Measurements from ENCODE around the gene CRIP3. TPM values are rescaled to one million over a fixed set of nuclear protein-coding genes. Genes with fewer than 3 reads are reported as not detected.

The CRIP3 gene
- total RNA-seq, 1 experiment from 2014 or later: not detected

GRCh38 chr6:43282060-43282459, 26.6 kb downstream of the CRIP3 start:
- H3K27me3 ChIP-seq (replicated peaks; ENCODE audit: control insufficient read depth, insufficient read depth, low read length): no peaks in the 10 kb centered on the region
- no peak overlapping the region for H3K4me3 Mint-ChIP-seq (ENCODE audit: unreplicated experiment)

GRCh38 chr6:43280234-43280633, 28.4 kb downstream of the CRIP3 start:
- Mint-ChIP-seq H3K36me3 (ENCODE audit: insufficient read depth, unreplicated experiment) (no peaks in the 10 kb centered on the region), H3K27me3 (ENCODE audit: insufficient read depth, unreplicated experiment) (no peaks in the 10 kb centered on the region), H3K27ac (ENCODE audit: unreplicated experiment) (peak overlapping the region; percentile 21), H3K4me3 (ENCODE audit: unreplicated experiment) (no peak overlapping the region), H3K4me1 (ENCODE audit: low read depth, unreplicated experiment) (peaks cover 25% of the 10 kb centered on the region), H3K9me3 (ENCODE audit: unreplicated experiment) (no peaks in the 10 kb centered on the region)
- no peak for DNase-seq
- TF ChIP-seq CTCF (IDR thresholded peaks at IDR 0.05; ENCODE audit: insufficient read depth in 1 of 2, low read depth in 1 of 2, low read length in 1 of 2, severe bottlenecking in 1 of 2, unreplicated experiment in 1 of 2): no peak
- H3K4me3 ChIP-seq (ENCODE audit: low read depth, low read length): no peak overlapping the region
- H3K27me3 ChIP-seq (replicated peaks; ENCODE audit: control insufficient read depth, insufficient read depth, low read length): no peaks in the 10 kb centered on the region
- intact Hi-C loops (cut with micrococcal nuclease; ENCODE audit: unreplicated experiment): loop anchor here (2.0 kb wide), 1 partner anchor 17 kb away; no protein-coding TSS in a partner anchor
- H3K9me3 ChIP-seq: no peaks in the 10 kb centered on the region
- CTCF ChIA-PET: interaction anchor here (0.8 to 1.9 kb wide), 4 partner anchors 12 to 51 kb away, joined by 3 to 9 read pairs (median 6); partner anchors contain the start of gene DNPH1
- peaks cover 42% of the 10 kb centered on the region for H3K4me1 ChIP-seq
- BruUV-seq (replicated peaks): no TSS peak
- H3K36me3 ChIP-seq (ENCODE audit: control insufficient read depth, insufficient read depth, low read length): no peaks in the 10 kb centered on the region
- POLR2A ChIA-PET: no interaction called here

More at GRCh38 chr6:43282060-43282459, 26.6 kb downstream of the CRIP3 start:
- ChIA-PET POLR2A (interaction anchor here (0.6 kb wide), 2 partner anchors 86 to 235 kb away, joined by 3 to 4 read pairs; partner anchors contain the start of gene YIPF3), CTCF (no interaction called here)
- no peaks in the 10 kb centered on the region for H3K27me3 Mint-ChIP-seq (ENCODE audit: insufficient read depth, unreplicated experiment)
- no peaks in the 10 kb centered on the region for H3K36me3 Mint-ChIP-seq (ENCODE audit: insufficient read depth, unreplicated experiment)
- intact Hi-C loops (cut with micrococcal nuclease; ENCODE audit: unreplicated experiment): no loop called here
- Histone ChIP-seq H3K4me1 (peaks cover 33% of the 10 kb centered on the region), H3K4me3 (ENCODE audit: low read depth, low read length) (no peak overlapping the region), H3K9me3 (no peaks in the 10 kb centered on the region), H3K36me3 (ENCODE audit: control insufficient read depth, insufficient read depth, low read length) (no peaks in the 10 kb centered on the region)
- no peak for DNase-seq
- peaks cover 25% of the 10 kb centered on the region for H3K4me1 Mint-ChIP-seq (ENCODE audit: low read depth, unreplicated experiment)
- no peak for TF ChIP-seq CTCF (IDR thresholded peaks at IDR 0.05; ENCODE audit: insufficient read depth in 1 of 2, low read depth in 1 of 2, low read length in 1 of 2, severe bottlenecking in 1 of 2, unreplicated experiment in 1 of 2)
- H3K27ac Mint-ChIP-seq (ENCODE audit: unreplicated experiment): no peak overlapping the region
- BruUV-seq (replicated peaks): no TSS peak
- H3K9me3 Mint-ChIP-seq (ENCODE audit: unreplicated experiment): no peaks in the 10 kb centered on the region

- Histone ChIP-seq H3K4me3 (ENCODE audit: low read depth, low read length) (no peak overlapping the region), H3K4me1 (peaks cover 52% of the 10 kb centered on the region), H3K27me3 (replicated peaks; ENCODE audit: control insufficient read depth, insufficient read depth, low read length) (no peaks in the 10 kb centered on the region), H3K36me3 (ENCODE audit: control insufficient read depth, insufficient read depth, low read length) (no peaks in the 10 kb centered on the region), H3K9me3 (no peaks in the 10 kb centered on the region)
- POLR2A ChIA-PET: no interaction called here
- H3K27ac Mint-ChIP-seq (ENCODE audit: unreplicated experiment): peak overlapping the region; percentile 51
- peaks cover 25% of the 10 kb centered on the region for H3K4me1 Mint-ChIP-seq (ENCODE audit: low read depth, unreplicated experiment)
- CTCF ChIA-PET: no interaction called here
- BruUV-seq (replicated peaks): no TSS peak
- no peaks in the 10 kb centered on the region for H3K27me3 Mint-ChIP-seq (ENCODE audit: insufficient read depth, unreplicated experiment)
- H3K4me3 Mint-ChIP-seq (ENCODE audit: unreplicated experiment): no peak overlapping the region
- no peak for DNase-seq
- TF ChIP-seq CTCF (IDR thresholded peaks at IDR 0.05; ENCODE audit: insufficient read depth in 1 of 2, low read depth in 1 of 2, low read length in 1 of 2, severe bottlenecking in 1 of 2, unreplicated experiment in 1 of 2): no peak
- no peaks in the 10 kb centered on the region for H3K36me3 Mint-ChIP-seq (ENCODE audit: insufficient read depth, unreplicated experiment)
- no peaks in the 10 kb centered on the region for H3K9me3 Mint-ChIP-seq (ENCODE audit: unreplicated experiment)
- intact Hi-C loops (cut with micrococcal nuclease; ENCODE audit: unreplicated experiment): no loop called here
Observed at GRCh38 chr6:43278524-43279078, 30.0 kb downstream of the CRIP3 start.

All from Caco-2 (cell line).